HG03469 (cell line): ENCODE data around the gene CCDC134.
A peak's percentile ranks its signal among the peaks of the same experiment; 100 is the strongest.
"Not testable (repeated sequence)": the region's sequence is repeated elsewhere in the genome, so short reads cannot be mapped to it uniquely, and the experiment has no call there.

Experiments used
- ATAC-seq: cut with Tn5 transposase; IDR thresholded peaks from one replicate; pipeline ENCODE4 v1.9.1; 2021; ENCODE audit warnings: mild to moderate bottlenecking, moderate library complexity, moderate number of reproducible peaks; ENCODE audit not compliant: unreplicated experiment

The CCDC134 gene

GRCh38 chr22:41840216-41840615, 39.7 kb downstream of the CCDC134 start:
- ATAC-seq = no peak

GRCh38 chr22:41841085-41841712, 40.7 kb downstream of the CCDC134 start:
- no peak for ATAC-seq

- no peak for ATAC-seq
These were observed 42.8 kb downstream of the CCDC134 start for GRCh38 chr22:41842996-41843970.

- no peak for ATAC-seq
These were observed 43.6 kb downstream of the CCDC134 start for GRCh38 chr22:41844036-41844435.

GRCh38 chr22:41844513-41844912, 44.0 kb downstream of the CCDC134 start:
- no peak for ATAC-seq

GRCh38 chr22:41845380-41846267, 45.1 kb downstream of the CCDC134 start:
- no peak for ATAC-seq

GRCh38 chr22:41846268-41846987, 45.9 kb downstream of the CCDC134 start:
- no peak for ATAC-seq

GRCh38 chr22:41847300-41847699, 46.8 kb downstream of the CCDC134 start:
- ATAC-seq = no peak

GRCh38 chr22:41848468-41848867, 48.0 kb downstream of the CCDC134 start:
- ATAC-seq = no peak

GRCh38 chr22:41856469-41856868, 56.0 kb downstream of the CCDC134 start:
- ATAC-seq = no peak

GRCh38 chr22:41857155-41857859, 56.8 kb downstream of the CCDC134 start:
- no peak for ATAC-seq

GRCh38 chr22:41857860-41858199, 57.4 kb downstream of the CCDC134 start:
- no peak for ATAC-seq

- ATAC-seq = peak; percentile 30
These were observed 61.7 kb downstream of the CCDC134 start for GRCh38 chr22:41862160-41862529.

- ATAC-seq = peak; percentile 29
These were observed 62.2 kb downstream of the CCDC134 start for GRCh38 chr22:41862530-41863266.

- ATAC-seq = no peak
These were observed 63.0 kb downstream of the CCDC134 start for GRCh38 chr22:41863472-41863871.

GRCh38 chr22:41868556-41868955, 68.1 kb downstream of the CCDC134 start:
- no peak for ATAC-seq

- not testable (repeated sequence) for ATAC-seq
These were observed 69.6 kb downstream of the CCDC134 start for GRCh38 chr22:41870081-41870480.

GRCh38 chr22:41870786-41871185, 70.3 kb downstream of the CCDC134 start:
- no peak for ATAC-seq

- ATAC-seq = no peak
These were observed 72.9 kb downstream of the CCDC134 start for GRCh38 chr22:41873391-41873790.
